Kidney epithelial cell (primary cell): Measurements from ENCODE around the gene RTN4R. TPM values are rescaled to one million over a fixed set of nuclear protein-coding genes. Genes with fewer than 3 reads are reported as not detected.
"Not testable (repeated sequence)": the region's sequence is repeated elsewhere in the genome, so short reads cannot be mapped to it uniquely, and the experiment has no call there.

Source experiments
- DNase-seq: peaks from one replicate; pipeline ENCODE4 v3.0.0-alpha.2; 2010; ENCODE audit warnings: low read depth
- H3K27me3 ChIP-seq: 2 replicates; pipeline ENCODE4 v1.6.0; 2011; ENCODE audit warnings: low read length; ENCODE audit not compliant: control insufficient read depth, insufficient read depth
- H3K36me3 ChIP-seq: 2 replicates; pipeline ENCODE4 v1.5.1; 2011; ENCODE audit warnings: low read length; ENCODE audit not compliant: control insufficient read depth, insufficient read depth
- H3K4me3 ChIP-seq: 2 replicates; pipeline ENCODE4 v1.5.1; 2011; ENCODE audit warnings: low read depth, mild to moderate bottlenecking, control low read depth, low read length
- CTCF ChIP-seq: IDR thresholded peaks from 2 replicates; pipeline ENCODE4 v1.5.1; 2011; ENCODE audit warnings: mild to moderate bottlenecking, moderate library complexity, low read length, control low read depth, inconsistent platforms; ENCODE audit not compliant: insufficient read depth, poor library complexity, severe bottlenecking
- total RNA-seq: library from RNA; depleted of rRNA; stranded (reverse); fragments of >200 nt; gene quantifications from 2 replicates; pipeline ENCODE4 v1.2.3, GENCODE V29; 2015

The RTN4R gene
- total RNA-seq, 1 donor from 2014 or later, result 18.2 TPM

- TF ChIP-seq CTCF, result peak; percentile 5
- not testable (repeated sequence) for H3K4me3 ChIP-seq, H3K27me3 ChIP-seq, H3K36me3 ChIP-seq, DNase-seq
These were observed 45.4 kb upstream of the RTN4R start for GRCh38 chr22:20313306-20314077.

- Histone ChIP-seq H3K4me3 (no peak overlapping the region), H3K36me3 (no peaks in the 10 kb centered on the region), H3K27me3 (no peaks in the 10 kb centered on the region)
- TF ChIP-seq CTCF, result no peak
- DNase-seq, result no peak
These were observed 44.5 kb upstream of the RTN4R start for GRCh38 chr22:20312396-20313191.

GRCh38 chr22:20311249-20312062, 43.3 kb upstream of the RTN4R start:
- H3K27me3 ChIP-seq, H3K36me3 ChIP-seq, DNase-seq, H3K4me3 ChIP-seq: not testable (repeated sequence)

- H3K27me3 ChIP-seq, DNase-seq, H3K4me3 ChIP-seq, H3K36me3 ChIP-seq: not testable (repeated sequence)
These were observed 42.7 kb upstream of the RTN4R start for GRCh38 chr22:20310773-20311172.

- DNase-seq, H3K36me3 ChIP-seq, H3K27me3 ChIP-seq, H3K4me3 ChIP-seq: not testable (repeated sequence)
These were observed 42.1 kb upstream of the RTN4R start for GRCh38 chr22:20310180-20310579.

GRCh38 chr22:20308806-20309650, 40.9 kb upstream of the RTN4R start:
- not testable (repeated sequence) for H3K36me3 ChIP-seq, H3K27me3 ChIP-seq, DNase-seq, H3K4me3 ChIP-seq

GRCh38 chr22:20307448-20308447, 39.6 kb upstream of the RTN4R start:
- DNase-seq, H3K4me3 ChIP-seq, H3K27me3 ChIP-seq, H3K36me3 ChIP-seq: not testable (repeated sequence)

- not testable (repeated sequence) for DNase-seq, H3K4me3 ChIP-seq, H3K36me3 ChIP-seq, H3K27me3 ChIP-seq
These were observed 38.7 kb upstream of the RTN4R start for GRCh38 chr22:20306646-20307447.
